Measurements from ENCODE around the gene PTCH1. TPM values are rescaled to one million over a fixed set of nuclear protein-coding genes. Genes with fewer than 3 reads are reported as not detected.

PTCH1 gene
- total RNA-seq, 1 donor from 2014 or later = 24.1 TPM

GRCh38 chr9:95477885-95478284 is 38.9 kb downstream of the PTCH1 start:
- H3K27me3 Mint-ChIP-seq (ENCODE audit: unreplicated experiment) = no peaks in the 10 kb centered on the region
- no peaks in the 10 kb centered on the region for H3K4me1 Mint-ChIP-seq (ENCODE audit: unreplicated experiment)
- H3K27ac Mint-ChIP-seq (ENCODE audit: unreplicated experiment) = no peak overlapping the region
- no peak overlapping the region for H3K4me3 Mint-ChIP-seq (ENCODE audit: unreplicated experiment)
- no peaks in the 10 kb centered on the region for H3K9me3 Mint-ChIP-seq (ENCODE audit: unreplicated experiment)
- no peak for DNase-seq (ENCODE audit: low spot score)
- TF ChIP-seq CTCF (IDR thresholded peaks at IDR 0.05; ENCODE audit: unreplicated experiment) = no peak
- peaks cover 38% of the 10 kb centered on the region for H3K36me3 Mint-ChIP-seq (ENCODE audit: low read depth, unreplicated experiment)

GRCh38 chr9:95477441-95477840 is 39.3 kb downstream of the PTCH1 start:
- Mint-ChIP-seq H3K27ac (ENCODE audit: unreplicated experiment) (no peak overlapping the region), H3K4me3 (ENCODE audit: unreplicated experiment) (no peak overlapping the region), H3K27me3 (ENCODE audit: unreplicated experiment) (no peaks in the 10 kb centered on the region), H3K9me3 (ENCODE audit: unreplicated experiment) (no peaks in the 10 kb centered on the region), H3K4me1 (ENCODE audit: unreplicated experiment) (no peaks in the 10 kb centered on the region), H3K36me3 (ENCODE audit: low read depth, unreplicated experiment) (peaks cover 42% of the 10 kb centered on the region)
- no peak for TF ChIP-seq CTCF (IDR thresholded peaks at IDR 0.05; ENCODE audit: unreplicated experiment)
- DNase-seq (ENCODE audit: low spot score) = no peak

GRCh38 chr9:95468791-95469190 is 48.0 kb downstream of the PTCH1 start:
- Mint-ChIP-seq H3K27ac (ENCODE audit: unreplicated experiment) (peak overlapping the region; percentile 17), H3K36me3 (ENCODE audit: low read depth, unreplicated experiment) (peaks cover 57% of the 10 kb centered on the region), H3K9me3 (ENCODE audit: unreplicated experiment) (no peaks in the 10 kb centered on the region), H3K27me3 (ENCODE audit: unreplicated experiment) (no peaks in the 10 kb centered on the region), H3K4me1 (ENCODE audit: unreplicated experiment) (peaks cover 3% of the 10 kb centered on the region), H3K4me3 (ENCODE audit: unreplicated experiment) (no peak overlapping the region)
- no peak for DNase-seq (ENCODE audit: low spot score)
- no peak for TF ChIP-seq CTCF (IDR thresholded peaks at IDR 0.05; ENCODE audit: unreplicated experiment)

GRCh38 chr9:95465115-95465514 is 51.7 kb downstream of the PTCH1 start:
- DNase-seq (ENCODE audit: low spot score) = no peak
- no peak overlapping the region for H3K4me3 Mint-ChIP-seq (ENCODE audit: unreplicated experiment)
- H3K27me3 Mint-ChIP-seq (ENCODE audit: unreplicated experiment) = peaks cover 5% of the 10 kb centered on the region

More at GRCh38 chr9:95465115-95465514, 51.7 kb downstream of the PTCH1 start:
- Mint-ChIP-seq H3K36me3 (ENCODE audit: low read depth, unreplicated experiment) (peaks cover 49% of the 10 kb centered on the region), H3K27ac (ENCODE audit: unreplicated experiment) (no peak overlapping the region), H3K4me1 (ENCODE audit: unreplicated experiment) (peaks cover 36% of the 10 kb centered on the region), H3K9me3 (ENCODE audit: unreplicated experiment) (no peaks in the 10 kb centered on the region)
- no peak for TF ChIP-seq CTCF (IDR thresholded peaks at IDR 0.05; ENCODE audit: unreplicated experiment)
